Left lung (tissue), 10 donors: ENCODE measurements around the gene WIPI1. TPM values are rescaled to one million over a fixed set of nuclear protein-coding genes. Genes with fewer than 3 reads are reported as not detected.

Experiments
- ATAC-seq: fragments of 200-7000 bp; cut with Tn5 transposase; one replicate; pipeline ENCODE4 v1.9.1; 2020; ENCODE audit warnings: moderate library complexity
- DNase-seq, 4 donors: peaks; one replicate each; pipeline ENCODE4 v3.0.0-alpha.2; 2013 to 2020
- H3K27ac ChIP-seq, 2 donors: fragments of 200-600 bp; sonication (generic) in 1 of 2; one replicate each; pipeline versions ENCODE4 v1.5.0 to v1.8.0; 2020 to 2021
- H3K27me3 ChIP-seq, 2 donors: fragments of 200-600 bp; sonication (generic) in 1 of 2; one replicate each; pipeline versions ENCODE4 v1.5.0 to v1.8.0; 2020 to 2021
- H3K36me3 ChIP-seq, 2 donors: fragments of 200-600 bp; sonication (generic) in 1 of 2; one replicate each; pipeline versions ENCODE4 v1.5.0 to v1.8.0; 2020 to 2021
- H3K4me1 ChIP-seq, 2 donors: fragments of 200-600 bp; one replicate each; pipeline ENCODE4 v1.8.0; 2021
- H3K4me3 ChIP-seq, 2 donors: fragments of 200-600 bp; sonication (generic) in 1 of 2; one replicate each; pipeline versions ENCODE4 v1.5.0 to v1.8.0; 2020 to 2021; ENCODE audit warnings: mild to moderate bottlenecking in 1 of 2
- H3K9me3 ChIP-seq, 2 donors: fragments of 200-600 bp; sonication (generic) in 1 of 2; one replicate each; pipeline versions ENCODE4 v1.5.0 to v1.8.0; 2020 to 2021
- intact Hi-C, 2 donors: fragments of 100-400 bp; cut with DNase I; formaldehyde crosslinking; loops; one replicate each; pipeline versions ENCODE4 v1.11.2 to v1.14.2; 2022
- polyA plus RNA-seq, 6 donors: library from polyadenylated mRNA; unstranded; fragments of 120-200 nt; gene quantifications; one replicate each; pipeline ENCODE4 v1.2.1, GENCODE V29; 2013; ENCODE audit not compliant: insufficient read length in 6 of 6
- total RNA-seq, 2 donors: library from RNA; stranded (reverse); fragmentation: NEBNext Ultra II Directional; extraction: Animal tissue kit (Norgen Biotek cat#: 25700); gene quantifications; one replicate each; pipeline ENCODE4 v1.2.1, GENCODE V29; 2021
- TF ChIP-seq, protein P1 (sequence below), 2 donors: fragments of 200-600 bp; sonication (generic) in 1 of 2; IDR thresholded peaks; one replicate each; pipeline versions ENCODE4 v1.5.0 to v1.8.0; 2021; ENCODE audit warnings: antibody characterized with exemption in 2 of 2
- donor health status: DM: no; HTN: yes; CAD: no.
- donor health status: DM: no; HTN: no; CAD: no.

The WIPI1 gene
- total and polyA plus RNA-seq, 8 donors, result 19.2 to 57.1 (median 21.7) TPM

- intact Hi-C loops, result no loop called here
- H3K27me3 ChIP-seq, result no peaks in the 10 kb centered on the region
- no peak for ATAC-seq
- TF ChIP-seq, protein P1, sequence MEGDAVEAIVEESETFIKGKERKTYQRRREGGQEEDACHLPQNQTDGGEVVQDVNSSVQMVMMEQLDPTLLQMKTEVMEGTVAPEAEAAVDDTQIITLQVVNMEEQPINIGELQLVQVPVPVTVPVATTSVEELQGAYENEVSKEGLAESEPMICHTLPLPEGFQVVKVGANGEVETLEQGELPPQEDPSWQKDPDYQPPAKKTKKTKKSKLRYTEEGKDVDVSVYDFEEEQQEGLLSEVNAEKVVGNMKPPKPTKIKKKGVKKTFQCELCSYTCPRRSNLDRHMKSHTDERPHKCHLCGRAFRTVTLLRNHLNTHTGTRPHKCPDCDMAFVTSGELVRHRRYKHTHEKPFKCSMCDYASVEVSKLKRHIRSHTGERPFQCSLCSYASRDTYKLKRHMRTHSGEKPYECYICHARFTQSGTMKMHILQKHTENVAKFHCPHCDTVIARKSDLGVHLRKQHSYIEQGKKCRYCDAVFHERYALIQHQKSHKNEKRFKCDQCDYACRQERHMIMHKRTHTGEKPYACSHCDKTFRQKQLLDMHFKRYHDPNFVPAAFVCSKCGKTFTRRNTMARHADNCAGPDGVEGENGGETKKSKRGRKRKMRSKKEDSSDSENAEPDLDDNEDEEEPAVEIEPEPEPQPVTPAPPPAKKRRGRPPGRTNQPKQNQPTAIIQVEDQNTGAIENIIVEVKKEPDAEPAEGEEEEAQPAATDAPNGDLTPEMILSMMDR (IDR thresholded peaks at IDR 0.05), result no peak
- H3K4me1 ChIP-seq, result no peaks in the 10 kb centered on the region
- H3K4me3 ChIP-seq, result no peak overlapping the region
- peaks cover 0 to 92% of the 10 kb centered on the region in 2 donors for H3K36me3 ChIP-seq
- H3K9me3 ChIP-seq, result no peaks in the 10 kb centered on the region
- H3K27ac ChIP-seq, result no peak overlapping the region
- DNase-seq, result no peak
Observed at GRCh38 chr17:68423251-68423650, 34.0 kb downstream of the WIPI1 start.

GRCh38 chr17:68422821-68423220 is 34.5 kb downstream of the WIPI1 start:
- Histone ChIP-seq H3K4me1 (no peaks in the 10 kb centered on the region), H3K27me3 (no peaks in the 10 kb centered on the region), H3K4me3 (no peak overlapping the region), H3K9me3 (no peaks in the 10 kb centered on the region), H3K27ac (no peak overlapping the region), H3K36me3 (peaks cover 0 to 88% of the 10 kb centered on the region in 2 donors)
- intact Hi-C loops, result no loop called here
- DNase-seq, result no peak
- TF ChIP-seq, protein P1 (IDR thresholded peaks at IDR 0.05), result no peak
- ATAC-seq, result no peak

- Histone ChIP-seq H3K27me3 (no peaks in the 10 kb centered on the region), H3K27ac (no peak overlapping the region), H3K4me1 (no peaks in the 10 kb centered on the region), H3K4me3 (no peak overlapping the region), H3K36me3 (peaks cover 0 to 75% of the 10 kb centered on the region in 2 donors), H3K9me3 (peaks cover 0 to under 1% of the 10 kb centered on the region in 2 donors)
- ATAC-seq (no peak), DNase-seq (no peak)
- TF ChIP-seq, protein P1 (IDR thresholded peaks at IDR 0.05), result no peak
- intact Hi-C loops, result no loop called here
Observed at GRCh38 chr17:68421486-68421885, 35.8 kb downstream of the WIPI1 start.

DNA sequence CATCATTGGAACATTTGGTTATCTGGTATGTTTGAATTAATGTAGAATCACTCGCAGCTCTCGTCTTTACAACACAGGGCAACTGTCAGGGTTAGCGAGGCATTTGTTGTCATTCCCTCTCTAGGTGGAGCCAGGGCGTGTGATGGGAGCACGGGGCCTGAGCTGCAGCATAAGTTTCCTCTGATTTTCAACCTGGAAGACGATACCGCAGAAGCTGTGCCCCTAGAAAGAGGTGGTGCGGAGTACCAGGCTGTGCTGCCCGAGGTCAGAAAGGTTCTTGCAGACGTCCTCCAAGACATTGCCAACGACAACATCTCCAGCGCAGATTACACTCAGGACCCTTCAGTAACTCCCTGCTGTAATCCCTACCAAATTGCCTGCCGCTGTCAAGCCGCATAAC is 37.2 kb downstream of the WIPI1 start:
- peaks cover 0 to 60% of the 10 kb centered on the region in 2 donors for H3K36me3 ChIP-seq
- TF ChIP-seq, protein P1 (IDR thresholded peaks at IDR 0.05), result no peak
- DNase-seq, result no peak
- no peaks in the 10 kb centered on the region for H3K27me3 ChIP-seq
- H3K27ac ChIP-seq, result no peak overlapping the region
- ATAC-seq, result no peak
- H3K4me3 ChIP-seq, result no peak overlapping the region
- H3K9me3 ChIP-seq, result peaks cover 0 to 4% of the 10 kb centered on the region in 2 donors
- no peaks in the 10 kb centered on the region for H3K4me1 ChIP-seq
- intact Hi-C loops, result no loop called here

DNA sequence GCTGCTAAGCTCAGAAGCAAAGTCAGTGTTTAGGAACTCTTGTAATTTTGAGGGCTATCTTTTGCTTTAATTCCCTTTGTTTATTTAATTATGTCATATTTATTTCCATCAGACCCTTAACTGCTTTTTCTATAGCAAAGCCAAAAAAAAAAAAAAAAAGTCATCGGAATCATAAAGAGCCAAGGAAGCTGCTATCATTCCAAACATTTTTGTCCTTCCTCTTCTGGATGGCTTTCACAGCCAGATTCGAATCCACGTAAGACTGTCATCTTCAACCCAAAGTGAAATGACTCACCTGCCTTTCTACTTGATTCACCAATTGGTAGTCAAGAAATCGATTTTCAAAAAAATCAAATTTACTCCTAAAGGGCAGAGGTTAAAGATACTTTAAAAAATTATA is 38.4 kb downstream of the WIPI1 start:
- no peak for DNase-seq
- TF ChIP-seq, protein P1 (IDR thresholded peaks at IDR 0.05), result no peak
- Histone ChIP-seq H3K4me3 (no peak overlapping the region), H3K27ac (no peak overlapping the region), H3K4me1 (peaks cover 0 to 7% of the 10 kb centered on the region in 2 donors), H3K36me3 (peaks cover 0 to 48% of the 10 kb centered on the region in 2 donors), H3K9me3 (peaks cover 0 to 4% of the 10 kb centered on the region in 2 donors), H3K27me3 (no peaks in the 10 kb centered on the region)
- ATAC-seq, result no peak
- intact Hi-C loops, result no loop called here
